Gastrocnemius medialis (tissue), 4 donors: Measurements from ENCODE around the gene PROZ. TPM values are rescaled to one million over a fixed set of nuclear protein-coding genes. Genes with fewer than 3 reads are reported as not detected.

Experiments used
- ATAC-seq, 2 donors: fragments of 150-250 bp; one replicate each; pipeline ENCODE4 v1.9.1; 2016
- DNase-seq, 2 donors: peaks; one replicate each; pipeline ENCODE4 v3.0.0-alpha.2; 2019
- H3K27ac ChIP-seq, 4 donors: fragments of 200-600 bp; sonication (generic); 1 replicate in 1 of 4; 2 replicates in 3 of 4; pipeline ENCODE4 v1.5.1; 2016 to 2018; ENCODE audit warnings: mild to moderate bottlenecking in 2 of 4, moderate library complexity in 1 of 4
- H3K27me3 ChIP-seq, 3 donors: fragments of 200-600 bp; sonication (generic) in 2 of 3; 1 replicate in 1 of 3; 2 replicates in 2 of 3; pipeline versions ENCODE4 v1.5.1 to v1.6.0; 2016 to 2019; ENCODE audit warnings: mild to moderate bottlenecking in 1 of 3, moderate library complexity in 1 of 3
- H3K36me3 ChIP-seq, 2 donors: fragments of 200-600 bp; sonication (generic) in 1 of 2; one replicate each; pipeline ENCODE4 v1.5.1; 2017 to 2018
- H3K4me1 ChIP-seq, 2 donors: fragments of 200-600 bp; sonication (generic) in 1 of 2; one replicate each; pipeline ENCODE4 v1.5.1; 2016 to 2017; ENCODE audit warnings: mild to moderate bottlenecking in 2 of 2
- H3K4me3 ChIP-seq, 4 donors: fragments of 200-600 bp; sonication (generic) in 3 of 4; 1 replicate in 1 of 4; 2 replicates in 3 of 4; pipeline ENCODE4 v1.5.1; 2016 to 2019; ENCODE audit warnings: mild to moderate bottlenecking in 2 of 4
- H3K9me3 ChIP-seq, 3 donors: fragments of 200-600 bp; sonication (generic) in 2 of 3; 1 replicate in 1 of 3; 2 replicates in 2 of 3; pipeline ENCODE4 v1.5.1; 2016 to 2019
- CTCF ChIP-seq, 5 experiments: fragments of 450-650 bp in 3 of 5; fragments of 200-600 bp in 2 of 5; sonication (generic) in 2 of 5; IDR thresholded peaks in 4 of 5; conservative IDR thresholded peaks in 1 of 5; 1 replicate in 4 of 5; 2 replicates in 1 of 5; pipeline ENCODE4 v1.5.1; 2016 to 2019; ENCODE audit warnings: antibody characterized with exemption in 5 of 5, mild to moderate bottlenecking in 3 of 5, moderate library complexity in 3 of 5
- POLR2A ChIP-seq, 2 donors: fragments of 450-650 bp; IDR thresholded peaks; one replicate each; pipeline ENCODE4 v1.6.1; 2017; ENCODE audit warnings: antibody characterized with exemption in 2 of 2, mild to moderate bottlenecking in 2 of 2, moderate library complexity in 2 of 2
- in situ Hi-C, 4 donors: fragments of 200-750 bp; cut with MboI; loops; one replicate each; pipeline versions ENCODE4 v1.15.0 to v1.8.0; 2017; ENCODE audit warnings: low sequenced_read_pairs in 4 of 4
- intact Hi-C: fragments of 100-400 bp; cut with DNase I; formaldehyde crosslinking; loops from one replicate; pipeline ENCODE4 v1.15.1; 2023; ENCODE audit warnings: low total_unique reads
- total RNA-seq, 4 donors: library from RNA; depleted of rRNA; stranded (reverse); fragments of >200 nt; gene quantifications; one replicate each; pipeline versions ENCODE4 v1.1.0 to v1.2.3, GENCODE V29; 2016

The PROZ gene
- total RNA-seq, 4 donors from 2014 or later, result not detected

- H3K27ac ChIP-seq, result no peak overlapping the region
- DNase-seq (no peak), ATAC-seq (no peak)
- in situ Hi-C loops, result no loop called here
- no peaks in the 10 kb centered on the region for H3K36me3 ChIP-seq
- H3K27me3 ChIP-seq, result no peaks in the 10 kb centered on the region
- no peak overlapping the region for H3K4me3 ChIP-seq
- intact Hi-C loops, result loop anchor here (10.0 kb wide), 2 partner anchors 123 to 137 kb away; partner anchors contain the start of gene LAMP1
- TF ChIP-seq POLR2A (IDR thresholded peaks at IDR 0.05) (no peak), CTCF (IDR thresholded peaks at IDR 0.05 in 4 of 5, conservative IDR thresholded peaks at IDR 0.05 in 1 of 5) (no peak)
- H3K9me3 ChIP-seq, result no peaks in the 10 kb centered on the region
- H3K4me1 ChIP-seq, result peaks cover 6 to 16% of the 10 kb centered on the region in 2 donors
These were observed 1.1 kb upstream of the PROZ start for GRCh38 chr13:113157206-113157928.

- Histone ChIP-seq H3K4me3 (no peak overlapping the region), H3K4me1 (peaks cover 0 to 5% of the 10 kb centered on the region in 2 donors), H3K27me3 (peaks cover 11 to 13% (median 12%) of the 10 kb centered on the region in 3 donors), H3K27ac (no peak overlapping the region), H3K36me3 (no peaks in the 10 kb centered on the region), H3K9me3 (no peaks in the 10 kb centered on the region)
- TF ChIP-seq CTCF (IDR thresholded peaks at IDR 0.05 in 4 of 5, conservative IDR thresholded peaks at IDR 0.05 in 1 of 5) (no peak), POLR2A (IDR thresholded peaks at IDR 0.05) (no peak)
- intact Hi-C loops (loop anchor here (10.0 kb wide), 2 partner anchors 124 to 136 kb away; partner anchors contain the start of gene LAMP1), in situ Hi-C loops (no loop called here)
- ATAC-seq, result no peak
- no peak for DNase-seq
These were observed 498 bp downstream of the PROZ start for GRCh38 chr13:113158946-113159345.

GRCh38 chr13:113159701-113160100 is 1.3 kb downstream of the PROZ start:
- in situ Hi-C loops, result no loop called here
- no peak for TF ChIP-seq CTCF (IDR thresholded peaks at IDR 0.05 in 4 of 5, conservative IDR thresholded peaks at IDR 0.05 in 1 of 5)
- TF ChIP-seq POLR2A (IDR thresholded peaks at IDR 0.05), result no peak
- intact Hi-C loops, result loop anchor here (10.0 kb wide), 2 partner anchors 125 to 135 kb away; partner anchors contain the start of gene LAMP1

GRCh38 chr13:113160983-113161382 is 2.5 kb downstream of the PROZ start:
- no peaks in the 10 kb centered on the region for H3K9me3 ChIP-seq
- no peaks in the 10 kb centered on the region for H3K4me1 ChIP-seq
- no peak overlapping the region for H3K27ac ChIP-seq
- no peak for DNase-seq
- ATAC-seq, result no peak
- intact Hi-C loops (no loop called here), in situ Hi-C loops (no loop called here)
- H3K36me3 ChIP-seq, result no peaks in the 10 kb centered on the region
- H3K27me3 ChIP-seq, result peaks cover 11 to 22% (median 12%) of the 10 kb centered on the region in 3 donors
- no peak for TF ChIP-seq CTCF (IDR thresholded peaks at IDR 0.05 in 4 of 5, conservative IDR thresholded peaks at IDR 0.05 in 1 of 5)
- no peak overlapping the region for H3K4me3 ChIP-seq

More at GRCh38 chr13:113159701-113160100, 1.3 kb downstream of the PROZ start:
- peaks cover 11 to 20% (median 12%) of the 10 kb centered on the region in 3 donors for H3K27me3 ChIP-seq
- H3K4me1 ChIP-seq, result peaks cover 0 to 2% of the 10 kb centered on the region in 2 donors
- H3K27ac ChIP-seq, result no peak overlapping the region
- ATAC-seq (no peak), DNase-seq (no peak)
- H3K4me3 ChIP-seq, result no peak overlapping the region
- no peaks in the 10 kb centered on the region for H3K36me3 ChIP-seq
- H3K9me3 ChIP-seq, result no peaks in the 10 kb centered on the region
